GM19438 (cell line): ENCODE measurements around the gene SMAD7.

ENCODE experiments used
- ATAC-seq: cut with Tn5 transposase; IDR thresholded peaks from one replicate; pipeline ENCODE4 v1.9.1; 2021; ENCODE audit warnings: low read depth; ENCODE audit not compliant: unreplicated experiment

SMAD7 gene

GRCh38 chr18:48987821-48988220, 37.1 kb upstream of the SMAD7 start:
- ATAC-seq = no peak

GRCh38 chr18:48986851-48987761, 36.3 kb upstream of the SMAD7 start:
- no peak for ATAC-seq

GRCh38 chr18:48985161-48985560, 34.4 kb upstream of the SMAD7 start:
- ATAC-seq = no peak

- no peak for ATAC-seq
Measured at GRCh38 chr18:48983793-48984437, 33.1 kb upstream of the SMAD7 start.

GRCh38 chr18:48982266-48982665, 31.5 kb upstream of the SMAD7 start:
- ATAC-seq = no peak

GRCh38 chr18:48979944-48980890, 29.5 kb upstream of the SMAD7 start:
- ATAC-seq = no peak

GRCh38 chr18:48977914-48978313, 27.1 kb upstream of the SMAD7 start:
- ATAC-seq = no peak

GRCh38 chr18:48975817-48976649, 25.3 kb upstream of the SMAD7 start:
- peak; percentile 65 for ATAC-seq

- peak; percentile 37 for ATAC-seq
Measured at GRCh38 chr18:48975120-48975816, 24.5 kb upstream of the SMAD7 start.

- ATAC-seq = no peak
Measured at GRCh38 chr18:48974304-48975119, 23.7 kb upstream of the SMAD7 start.

GRCh38 chr18:48973731-48974130, 23.0 kb upstream of the SMAD7 start:
- no peak for ATAC-seq

GRCh38 chr18:48968412-48969215, 17.8 kb upstream of the SMAD7 start:
- ATAC-seq = no peak

- no peak for ATAC-seq
Measured at GRCh38 chr18:48967545-48967944, 16.8 kb upstream of the SMAD7 start.

- ATAC-seq = no peak
Measured at GRCh38 chr18:48966523-48966922, 15.8 kb upstream of the SMAD7 start.

- ATAC-seq = no peak
Measured at GRCh38 chr18:48963586-48964470, 13.1 kb upstream of the SMAD7 start.

- no peak for ATAC-seq
Measured at GRCh38 chr18:48962994-48963561, 12.3 kb upstream of the SMAD7 start.
